Measurements from ENCODE around the gene RNF208. TPM values are rescaled to one million over a fixed set of nuclear protein-coding genes. Genes with fewer than 3 reads are reported as not detected.

Gene RNF208
- total and polyA plus RNA-seq, 2 experiments from 2014 or later = 1.4 to 5.6 TPM

GRCh38 chr9:137263506-137263905 is 41.5 kb upstream of the RNF208 start:
- no peaks in the 10 kb centered on the region; the same call in 2 of the 3 replicates for H3K9me3 Mint-ChIP-seq
- no peak overlapping the region for H3K4me3 ChIP-seq
- 0 out of 2 replicates have a peak, but pooled peaks cover 11% of the 10 kb centered on the region for H3F3A ChIP-seq (replicated peaks; ENCODE audit: low read depth)
- peaks cover 32% of the 10 kb centered on the region for H3K36me3 Mint-ChIP-seq (ENCODE audit: low read depth)
- no peaks in the 10 kb centered on the region for H3K9me2 ChIP-seq (ENCODE audit: insufficient read depth)
- 0 out of 2 replicates have a peak, but pooled peaks cover 4% of the 10 kb centered on the region for H4K20me1 ChIP-seq (replicated peaks; ENCODE audit: insufficient read depth)
- peaks cover 4% of the 10 kb centered on the region; the same call in 2 of the 3 replicates for H3K4me1 Mint-ChIP-seq
- H3K27me3 Mint-ChIP-seq (ENCODE audit: insufficient read depth, low read depth, poor library complexity) = peaks cover 13% of the 10 kb centered on the region
- H3K4me2 ChIP-seq = no peak overlapping the region
- H3K4me3 Mint-ChIP-seq = no peak overlapping the region
- TF ChIP-seq REST (IDR thresholded peaks at IDR 0.05; ENCODE audit: unreplicated experiment) (no peak), JUNB (IDR thresholded peaks at IDR 0.05; ENCODE audit: unreplicated experiment) (no peak), ZNF331 (CRISPR knock-in tag; IDR thresholded peaks at IDR 0.05; ENCODE audit: low read depth) (no peak), STAT1 (IDR thresholded peaks at IDR 0.05; ENCODE audit: unreplicated experiment) (no peak), CREB1 (CRISPR knock-in tag; IDR thresholded peaks at IDR 0.05; ENCODE audit: low read depth) (no peak), EZH2 (IDR thresholded peaks at IDR 0.05; ENCODE audit: low read depth, unreplicated experiment) (no peak), ZNF462 (CRISPR knock-in tag; IDR thresholded peaks at IDR 0.05) (no peak), ETS1 (IDR thresholded peaks at IDR 0.05) (no peak), POLR2AphosphoS5 (IDR thresholded peaks at IDR 0.05; ENCODE audit: low read depth) (no peak), CTCF (conservative IDR thresholded peaks at IDR 0.05; ENCODE audit: low read depth in 2 of 2) (no peak), ZNF114 (CRISPR knock-in tag; IDR thresholded peaks at IDR 0.05) (no peak), EZH2phosphoT487 (IDR thresholded peaks at IDR 0.05; ENCODE audit: unreplicated experiment) (no peak), NANOG (IDR thresholded peaks at IDR 0.05; ENCODE audit: borderline replicate concordance) (no peak)
- no peaks in the 10 kb centered on the region for H3K79me2 ChIP-seq (replicated peaks; ENCODE audit: insufficient read depth)
- no peak overlapping the region for H2AFZ ChIP-seq
- DNase-seq (ENCODE audit: low spot score) (no peak), ATAC-seq (no peak)
- H3K27ac ChIP-seq (ENCODE audit: low read depth) = no peak overlapping the region
- no peak overlapping the region for H3K27ac Mint-ChIP-seq
- H3K27me3 ChIP-seq (ENCODE audit: insufficient read depth) = no peaks in the 10 kb centered on the region
- peaks cover 13% of the 10 kb centered on the region for H3K36me3 ChIP-seq (ENCODE audit: insufficient read depth)
- no peaks in the 10 kb centered on the region for H3K4me1 ChIP-seq (ENCODE audit: insufficient read depth)

Data from GM23338 (cell line).